GM12892 (cell line): Measurements from ENCODE around the gene DHRS4L2.
"Not testable (repeated sequence)": the region's sequence is repeated elsewhere in the genome, so short reads cannot be mapped to it uniquely, and the experiment has no call there.

Experiments
- DNase-seq: peaks from one replicate; pipeline ENCODE4 v3.0.0; 2011; ENCODE audit not compliant: insufficient read length
- FAIRE-seq: peaks from 2 replicates; lab custom pipeline; 2011; peaks lifted over from hg19 to GRCh38; lab: Jason Lieb, UNC
- POLR2A ChIP-seq: IDR thresholded peaks from 2 replicates; pipeline ENCODE4 v1.6.1; 2011; ENCODE audit warnings: low read depth, low read length, control low read depth
- POLR2AphosphoS5 ChIP-seq: IDR thresholded peaks from 2 replicates; pipeline ENCODE4 v1.6.1; 2011; ENCODE audit warnings: low read depth, low read length, control low read depth
- TAF1 ChIP-seq: IDR thresholded peaks from 2 replicates; pipeline ENCODE4 v1.6.1; 2011; ENCODE audit warnings: low read depth, mild to moderate bottlenecking, control low read depth, low read length, borderline replicate concordance

The DHRS4L2 gene

DNA sequence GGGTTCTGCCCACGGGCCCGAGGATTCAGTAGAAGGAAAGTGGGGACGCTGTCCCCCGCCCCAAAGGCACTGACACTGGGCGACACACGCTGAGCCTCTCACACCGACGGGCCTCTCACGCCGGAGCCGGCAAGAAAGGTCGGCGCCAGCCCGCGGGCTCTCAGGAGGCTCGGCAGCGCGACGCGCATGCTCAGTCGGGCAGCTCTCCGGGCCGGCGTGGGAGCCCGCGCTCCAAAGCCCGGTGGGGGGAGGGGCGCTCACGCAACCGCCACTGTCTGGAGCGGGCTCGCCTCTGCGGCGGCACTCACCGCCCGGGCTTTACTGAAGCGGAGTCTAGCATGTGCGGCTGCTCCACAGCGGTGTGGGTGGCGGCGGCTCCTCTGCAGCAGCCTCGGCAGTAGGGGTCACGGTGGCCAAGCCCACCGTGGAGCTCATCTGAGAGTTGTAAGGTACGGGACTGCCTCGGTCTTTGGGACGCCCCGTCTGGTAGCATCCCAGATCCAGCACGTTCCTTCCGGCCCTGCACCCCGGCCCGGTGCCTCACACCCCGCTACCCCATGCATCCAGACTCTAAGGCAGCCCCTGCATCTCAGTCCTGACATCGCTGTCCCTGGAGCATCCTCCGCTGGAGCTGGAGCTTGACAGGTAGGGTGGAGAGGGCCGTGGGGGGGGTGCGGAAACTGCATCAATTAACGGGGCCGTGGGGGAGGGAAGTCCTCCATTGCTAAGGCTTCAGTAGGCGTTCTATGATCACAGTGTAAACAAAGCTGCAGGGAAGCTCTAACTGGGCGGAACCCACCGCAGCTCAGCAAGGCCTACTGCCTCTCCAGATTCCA, 18.3 kb downstream of the DHRS4L2 start:
- FAIRE-seq = peak; percentile 17
- not testable (repeated sequence) for DNase-seq

DNA sequence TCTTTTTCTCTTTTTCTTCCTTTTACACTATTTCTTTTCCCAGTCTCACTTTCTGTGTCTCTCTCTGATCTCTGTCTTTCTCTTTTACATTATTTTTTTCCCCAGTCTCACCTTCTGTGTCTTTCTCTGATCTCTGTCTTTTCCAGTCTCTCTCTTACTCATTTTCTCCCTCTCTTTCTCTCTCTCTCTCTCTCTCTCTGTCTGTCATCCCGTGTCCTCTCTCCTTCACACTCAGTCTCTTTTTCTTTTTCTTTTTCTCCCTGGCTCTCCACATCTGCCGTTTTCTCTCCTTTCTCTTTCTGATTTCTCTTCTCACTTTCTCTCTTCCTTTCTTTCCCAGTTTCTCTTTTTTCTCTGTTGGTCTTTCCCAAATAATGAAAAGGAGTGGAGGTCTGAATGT, 22.3 kb downstream of the DHRS4L2 start:
- FAIRE-seq = no peak
- DNase-seq = no peak
- TF ChIP-seq TAF1 = no peak
- TF ChIP-seq POLR2A = no peak

DNA sequence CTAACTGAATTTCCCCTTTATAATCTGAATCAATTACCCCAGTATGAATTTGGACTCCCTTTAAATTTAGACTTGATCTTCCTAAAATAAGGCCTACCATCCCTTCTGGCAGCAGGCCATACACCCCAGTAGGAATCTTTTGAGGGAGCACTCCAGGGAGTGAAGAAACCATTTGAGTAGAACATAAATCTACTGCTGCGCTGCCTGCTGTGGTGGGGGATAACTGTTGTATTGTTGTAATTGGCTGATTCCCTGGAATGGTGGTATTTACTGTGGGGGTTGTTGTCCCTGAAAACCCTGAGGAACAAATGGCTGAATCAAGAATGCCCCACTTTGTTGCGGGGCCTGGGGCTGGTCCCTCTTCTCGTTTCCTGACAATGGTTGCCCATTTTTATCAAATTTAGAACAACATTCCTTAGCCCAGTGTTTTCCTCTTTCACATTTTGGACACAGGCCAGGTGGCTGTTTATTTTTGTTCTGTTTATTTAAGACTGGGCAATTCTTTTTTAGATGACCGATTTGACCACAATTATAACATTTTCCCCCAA, 24.1 kb downstream of the DHRS4L2 start:
- not testable (repeated sequence) for DNase-seq, FAIRE-seq

DNA sequence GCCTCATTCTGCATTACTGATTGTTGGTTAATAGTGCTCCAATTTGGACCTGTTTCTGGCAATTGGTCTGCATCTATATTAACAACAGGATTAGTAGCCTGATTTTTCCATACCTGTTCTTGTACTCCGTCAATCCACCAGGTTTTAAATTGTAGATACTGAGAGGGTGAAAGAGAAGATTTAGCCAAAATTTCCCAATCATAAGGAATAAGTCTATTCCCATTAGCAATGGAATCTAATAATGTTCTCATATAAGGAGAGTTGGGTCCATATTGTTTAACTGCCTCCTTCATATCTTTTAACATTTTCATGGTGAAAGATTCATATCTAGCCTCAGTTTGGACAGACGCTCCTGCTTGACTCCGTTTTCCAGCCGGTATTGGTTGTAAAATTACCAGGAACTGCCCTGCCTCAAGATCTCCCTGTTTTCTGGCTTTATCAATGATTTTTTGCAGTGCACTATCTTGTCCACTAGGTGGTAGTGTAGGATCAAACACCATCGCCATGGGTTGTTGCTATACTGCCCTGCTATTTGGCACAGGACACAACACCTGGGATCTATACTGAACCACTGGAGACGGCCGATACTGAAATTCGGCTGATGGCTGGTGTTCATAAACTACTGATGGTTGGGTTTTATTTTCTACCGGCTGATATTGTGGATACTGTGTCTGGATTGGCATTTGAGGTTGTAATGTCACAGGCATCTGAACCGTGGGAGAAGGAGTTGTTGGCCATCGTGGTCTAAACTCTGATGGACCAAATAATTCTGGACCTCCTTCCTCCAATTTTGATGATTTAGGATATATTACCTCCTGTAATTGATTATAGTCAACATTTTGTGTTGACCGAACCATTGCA, 25.2 kb downstream of the DHRS4L2 start:
- no peak for DNase-seq
- TF ChIP-seq TAF1 (no peak), POLR2AphosphoS5 (no peak), POLR2A (no peak)
- peak; percentile 97 for FAIRE-seq

DNA sequence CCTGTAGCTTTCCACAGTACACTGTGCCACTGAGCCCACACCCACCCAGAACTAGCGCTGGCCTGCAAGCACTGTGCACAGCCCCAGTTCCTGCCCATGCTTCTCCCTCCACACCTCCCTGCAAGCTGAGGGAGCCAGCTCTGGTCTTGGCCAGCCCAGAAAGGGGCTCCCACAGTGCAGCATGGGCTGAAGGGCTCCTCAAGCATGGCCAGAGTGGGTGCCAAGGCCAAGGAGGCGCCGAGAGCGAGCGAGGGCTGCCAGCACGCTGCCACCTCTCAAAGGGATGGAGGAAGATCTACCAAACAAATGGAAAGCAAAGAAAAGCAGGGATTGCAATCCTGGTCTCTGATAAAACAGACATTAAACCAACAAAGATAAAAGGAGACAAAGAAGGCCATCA, 27.0 kb downstream of the DHRS4L2 start:
- FAIRE-seq, DNase-seq: not testable (repeated sequence)

DNA sequence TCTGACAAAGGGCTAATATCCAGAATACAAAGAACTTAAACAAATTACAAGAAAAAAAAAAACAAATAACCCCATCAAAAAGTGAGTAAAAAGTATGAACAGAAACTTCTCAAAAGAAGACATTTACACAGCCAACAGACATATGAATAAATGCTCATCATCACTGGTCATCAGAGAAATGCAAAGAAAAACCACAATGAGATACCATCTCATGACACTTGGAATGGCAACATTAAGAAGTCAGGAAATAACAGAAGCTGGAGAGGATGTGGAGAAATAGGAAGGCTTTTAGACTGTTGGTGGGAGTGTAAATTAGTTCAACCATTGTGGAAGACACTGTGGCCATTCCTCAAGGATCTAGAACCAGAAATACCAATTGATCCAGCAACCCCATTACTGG, 30.2 kb downstream of the DHRS4L2 start:
- not testable (repeated sequence) for DNase-seq, FAIRE-seq

DNA sequence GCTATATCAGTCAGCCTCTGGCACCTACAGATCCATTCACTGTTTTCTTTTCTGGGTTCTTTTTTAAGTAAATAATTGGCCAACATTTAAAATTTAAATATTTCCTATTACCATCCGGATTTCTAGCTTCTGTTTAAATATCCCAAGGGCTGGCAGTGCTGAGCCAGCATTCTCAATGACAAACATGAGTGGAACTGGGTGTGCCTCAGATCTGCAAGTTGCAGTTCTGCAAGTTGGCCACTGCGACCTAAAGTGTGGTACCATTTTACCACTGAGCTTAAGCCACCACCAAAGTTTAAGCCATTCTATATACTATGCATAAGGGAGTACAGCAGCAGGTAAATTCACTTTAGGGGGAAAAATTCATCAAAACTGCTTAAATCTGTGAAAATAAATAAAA, 31.2 kb downstream of the DHRS4L2 start:
- DNase-seq = not testable (repeated sequence)

DNA sequence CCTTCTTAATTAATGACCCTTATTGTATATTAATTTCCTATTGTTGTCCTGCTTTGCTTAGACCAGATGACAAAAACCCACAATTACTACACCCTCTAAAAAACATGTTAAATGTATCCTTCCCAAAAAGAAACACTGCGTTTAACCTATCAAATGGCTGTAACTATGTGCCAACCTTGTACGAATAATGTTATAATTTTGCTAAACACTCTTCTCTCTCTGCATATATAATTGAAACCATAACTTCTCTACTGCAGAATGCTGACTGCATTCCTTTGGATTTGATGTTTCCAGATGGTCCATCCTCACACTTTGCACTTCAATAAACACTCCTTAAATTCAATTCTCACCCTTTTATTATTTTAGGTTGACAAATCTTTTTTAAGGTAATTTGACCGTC, 31.8 kb downstream of the DHRS4L2 start:
- not testable (repeated sequence) for DNase-seq, FAIRE-seq

More for the DNA sequence above, 31.2 kb downstream of the DHRS4L2 start:
- not testable (repeated sequence) for FAIRE-seq

DNA sequence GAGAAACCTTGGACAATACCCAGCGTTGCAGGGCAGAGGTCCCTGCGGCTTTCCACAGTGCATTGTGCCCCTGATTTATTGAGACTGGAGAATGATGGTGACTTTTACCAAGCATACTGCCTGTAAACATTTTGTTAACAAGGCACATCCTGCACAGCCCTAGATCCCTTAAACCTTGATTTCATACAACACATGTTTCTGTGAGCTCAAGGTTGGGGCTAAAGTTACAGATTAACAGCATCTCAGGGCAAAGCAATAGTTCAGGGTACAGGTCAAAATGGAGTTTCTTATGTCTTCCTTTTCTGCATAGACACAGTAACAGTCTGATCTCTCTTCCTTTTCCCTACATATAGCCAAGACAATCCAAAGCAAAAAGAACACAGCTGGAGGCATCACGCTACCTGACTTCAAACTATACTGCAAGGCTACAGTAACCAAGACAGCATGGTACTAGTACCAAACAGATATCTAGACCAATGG, 36.2 kb downstream of the DHRS4L2 start:
- FAIRE-seq, DNase-seq: not testable (repeated sequence)

DNA sequence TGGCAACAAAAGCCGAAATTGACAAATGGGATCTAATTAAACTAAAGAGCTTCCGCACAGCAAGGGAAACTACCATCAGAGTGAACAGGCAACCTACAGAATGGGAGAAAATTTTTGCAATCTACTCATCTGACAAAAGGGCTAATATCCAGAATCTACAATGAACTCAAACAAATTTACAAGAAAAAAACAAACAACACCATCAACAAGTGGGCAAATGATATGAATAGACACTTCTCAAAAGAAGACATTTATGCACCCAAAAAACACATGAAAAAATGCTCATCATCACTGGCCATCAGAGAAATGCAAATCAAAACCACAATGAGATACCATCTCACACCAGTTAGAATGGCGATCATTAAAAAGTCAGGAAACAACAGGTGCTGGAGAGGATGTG, 41.0 kb downstream of the DHRS4L2 start:
- not testable (repeated sequence) for DNase-seq, FAIRE-seq

DNA sequence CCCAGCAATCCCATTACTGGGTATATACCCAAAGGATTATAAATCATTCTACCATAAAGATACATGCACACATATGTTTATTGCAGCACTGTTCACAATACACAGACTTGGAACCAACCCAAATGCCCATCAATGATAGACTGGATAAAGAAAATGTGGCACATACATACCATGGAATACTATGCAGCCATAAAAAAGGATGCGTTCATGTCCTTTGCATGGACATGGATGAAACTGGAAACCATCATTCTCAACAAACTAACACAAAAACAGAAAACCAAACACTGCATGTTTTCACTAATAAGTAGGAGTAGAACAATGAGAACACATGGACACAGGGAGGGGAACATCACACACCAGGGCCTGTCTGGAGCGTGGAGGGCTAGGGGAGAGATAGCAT, 42.6 kb downstream of the DHRS4L2 start:
- not testable (repeated sequence) for FAIRE-seq

DNA sequence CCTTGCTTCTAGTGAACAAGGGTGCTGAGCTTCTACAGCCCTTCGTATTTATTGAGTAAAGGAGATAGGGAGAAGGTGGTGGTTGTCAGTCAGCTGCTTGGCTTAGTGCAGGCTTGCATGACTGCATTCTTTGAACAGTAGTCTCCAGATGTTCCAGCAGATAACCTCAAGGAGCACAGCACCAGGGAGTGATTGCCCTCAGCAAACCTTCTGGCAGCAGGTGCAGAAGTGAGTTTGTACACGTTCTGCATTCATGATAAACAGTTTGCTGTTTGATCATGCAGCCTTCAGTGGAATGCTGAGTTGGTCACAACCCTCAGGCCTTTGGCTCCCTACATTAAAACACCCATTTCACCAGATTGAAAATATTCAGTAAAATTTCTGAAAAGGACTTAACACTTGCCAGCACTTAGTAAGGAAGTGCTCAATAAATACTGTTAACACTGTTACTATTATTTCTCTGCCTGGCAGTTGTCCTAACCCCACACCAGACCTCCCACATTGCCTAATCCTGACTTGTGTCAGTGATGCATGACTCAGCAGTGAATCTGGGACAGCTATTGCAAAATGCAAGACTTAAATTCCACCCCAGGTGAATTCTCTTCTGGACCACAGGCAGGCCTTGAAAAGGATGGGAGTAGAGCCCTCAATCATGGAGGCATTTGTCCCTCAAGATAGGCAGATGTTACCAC, 44.1 kb downstream of the DHRS4L2 start:
- TF ChIP-seq POLR2A = no peak
- no peak for TF ChIP-seq TAF1
- TF ChIP-seq POLR2AphosphoS5 = no peak
- no peak for FAIRE-seq

More for the DNA sequence above, 42.6 kb downstream of the DHRS4L2 start:
- not testable (repeated sequence) for DNase-seq

DNA sequence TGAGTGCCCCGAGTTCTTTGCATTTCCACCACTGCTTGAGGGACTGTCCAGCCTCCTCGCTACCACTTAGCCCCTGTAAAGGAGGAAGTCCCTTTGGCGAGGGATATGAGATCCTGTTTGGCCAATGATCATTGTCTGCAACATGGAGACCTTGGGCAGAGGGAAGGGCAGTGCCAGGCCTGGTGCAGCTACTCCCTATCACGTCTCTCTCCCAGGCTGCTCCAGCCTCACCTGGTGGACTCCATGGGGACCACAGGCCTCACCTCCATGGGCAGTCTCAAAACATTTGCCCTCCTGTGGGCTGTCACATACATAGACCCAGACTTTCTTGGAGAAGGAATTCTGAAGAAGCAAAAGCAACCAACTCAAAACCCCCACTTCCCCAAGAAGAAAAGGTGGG, 47.0 kb downstream of the DHRS4L2 start:
- not testable (repeated sequence) for DNase-seq, FAIRE-seq

More for the DNA sequence above, 44.1 kb downstream of the DHRS4L2 start:
- DNase-seq = no peak
